ENCODE results near the gene COA7. TPM values are rescaled to one million over a fixed set of nuclear protein-coding genes. Genes with fewer than 3 reads are reported as not detected.

The COA7 gene
- total and polyA plus RNA-seq, 12 donors, result 3.9 to 22.4 (median 14.8) TPM

GRCh38 chr1:52707927-52708655, 9.9 kb upstream of the COA7 start:
- Histone ChIP-seq H3K36me3 (no peaks in the 10 kb centered on the region), H3K9me3 (no peaks in the 10 kb centered on the region), H3K4me1 (peaks cover 0 to 36% (median 11%) of the 10 kb centered on the region in 9 donors), H3K27ac (peak overlapping the region in 5 of 10 donors; percentile 5 to 70 (median 48)), H3K4me3 (no peak overlapping the region), H3K27me3 (no peaks in the 10 kb centered on the region)
- TF ChIP-seq CTCF (IDR thresholded peaks at IDR 0.05), result no peak
- peak in 4 of 8 donors; percentile 30 to 51 (median 39) for ATAC-seq
- intact Hi-C loops (cut with DNase I), result loop anchor here in 3 of 10 donors (10.0 kb wide), 3 partner anchors 207 to 487 kb away; partner anchors contain the start of genes CPT2 (in 1 of the 3), ECHDC2 (in 1 of the 3) and SCP2 (in 1 of the 3)
- 75 to 92% methylated on average over 5 of the region's 5 CpGs for WGBS, 2 donors
- DNase-seq, result no peak

- H3K9me3 ChIP-seq, result no peaks in the 10 kb centered on the region
- 87 to 90% methylated on average over 18 of the region's 18 CpGs for WGBS, 2 donors
- no peak overlapping the region for H3K4me3 ChIP-seq
- peak overlapping the region in 5 of 10 donors; percentile 5 to 70 (median 48) for H3K27ac ChIP-seq
- TF ChIP-seq CTCF (IDR thresholded peaks at IDR 0.05), result no peak
- DNase-seq, result no peak
- H3K36me3 ChIP-seq, result no peaks in the 10 kb centered on the region
- intact Hi-C loops (cut with DNase I), result loop anchor here in 3 of 10 donors (10.0 kb wide), 3 partner anchors 208 to 488 kb away; partner anchors contain the start of genes CPT2 (in 1 of the 3), ECHDC2 (in 1 of the 3) and SCP2 (in 1 of the 3)
- ATAC-seq, result no peak
- no peaks in the 10 kb centered on the region for H3K27me3 ChIP-seq
- H3K4me1 ChIP-seq, result peaks cover 0 to 40% (median 11%) of the 10 kb centered on the region in 9 donors
Observed at GRCh38 chr1:52706941-52707926, 9.1 kb upstream of the COA7 start.

GRCh38 chr1:52706136-52706670, 8.1 kb upstream of the COA7 start:
- Histone ChIP-seq H3K9me3 (no peaks in the 10 kb centered on the region), H3K4me3 (no peak overlapping the region), H3K36me3 (no peaks in the 10 kb centered on the region), H3K27ac (no peak overlapping the region), H3K27me3 (no peaks in the 10 kb centered on the region), H3K4me1 (peaks cover 0 to 40% (median 11%) of the 10 kb centered on the region in 9 donors)
- DNase-seq, result no peak
- TF ChIP-seq CTCF (IDR thresholded peaks at IDR 0.05), result no peak
- intact Hi-C loops (cut with DNase I), result loop anchor here in 3 of 10 donors (10.0 kb wide), 3 partner anchors 209 to 489 kb away; partner anchors contain the start of genes CPT2 (in 1 of the 3), ECHDC2 (in 1 of the 3) and SCP2 (in 1 of the 3)
- WGBS, 2 donors, result 69 to 70% methylated on average over 6 of the region's 6 CpGs
- no peak for ATAC-seq
